ENCODE results near the gene ERN2. TPM values are rescaled to one million over a fixed set of nuclear protein-coding genes. Genes with fewer than 3 reads are reported as not detected.

The ERN2 gene
- total RNA-seq, 1 experiment from 2014 or later, result 2.1 TPM

GRCh38 chr16:23757116-23757515 is 44.1 kb upstream of the ERN2 start:
- Histone ChIP-seq H3K4me2 (ENCODE audit: insufficient read depth, insufficient read length, low read length) (no peak overlapping the region), H3K56ac (ENCODE audit: insufficient read length, low read depth, low read length) (no peak overlapping the region), H3T11ph (ENCODE audit: low read length) (no peak overlapping the region), H3K27me3 (ENCODE audit: insufficient read depth, low read length) (peaks cover 5% of the 10 kb centered on the region; the same call in 1 of the 2 replicates), H4K91ac (ENCODE audit: insufficient read length, low read depth, low read length) (no peak overlapping the region), H3K23ac (ENCODE audit: insufficient read length, low read depth, low read length) (no peak overlapping the region), H3K14ac (ENCODE audit: insufficient read depth, low read length) (no peak overlapping the region), H3K9ac (ENCODE audit: extremely low read depth, insufficient read length, low read length) (no peak overlapping the region), H3K27ac (ENCODE audit: insufficient read length, low read depth, low read length) (no peak overlapping the region), H2AK5ac (ENCODE audit: insufficient read length, low read length) (no peak overlapping the region), H3K18ac (ENCODE audit: insufficient read length, low read depth, low read length) (no peak overlapping the region), H2BK5ac (ENCODE audit: insufficient read length, low read length) (no peak overlapping the region), H2BK20ac (ENCODE audit: low read depth, low read length, poor library complexity, severe bottlenecking) (no peak overlapping the region), H2BK12ac (ENCODE audit: insufficient read length, low read depth, low read length) (no peak overlapping the region), H3K4ac (ENCODE audit: low read depth, low read length) (no peak overlapping the region), H3K79me1 (ENCODE audit: insufficient read depth, low read depth, low read length, poor library complexity, severe bottlenecking) (no peaks in the 10 kb centered on the region), H3K79me2 (ENCODE audit: insufficient read depth, low read length) (no peaks in the 10 kb centered on the region), H2BK15ac (ENCODE audit: low read depth, low read length) (no peak overlapping the region), H3K4me1 (ENCODE audit: insufficient read depth, low read length) (no peaks in the 10 kb centered on the region), H3K9me3 (ENCODE audit: control insufficient read depth, low read depth, low read length) (no peaks in the 10 kb centered on the region), H4K20me1 (ENCODE audit: control insufficient read depth, insufficient read depth, insufficient read length) (no peaks in the 10 kb centered on the region), H2BK120ac (ENCODE audit: low read depth, low read length, poor library complexity, severe bottlenecking) (no peak overlapping the region), H4K5ac (ENCODE audit: insufficient read length, low read depth, low read length) (no peak overlapping the region), H4K8ac (replicated peaks; ENCODE audit: insufficient read length, low read depth, low read length) (no peak overlapping the region), H2AFZ (ENCODE audit: low read length) (no peak overlapping the region), H3K23me2 (ENCODE audit: insufficient read length, low read depth, low read length, poor library complexity, severe bottlenecking) (peaks cover 9% of the 10 kb centered on the region)
- Mint-ChIP-seq H3K36me3 (ENCODE audit: insufficient read depth in 1 of 3, low read depth in 3 of 3) (peaks cover 5 to 23% (median 10%) of the 10 kb centered on the region in 3 experiments; a peak in 6 of 7 replicates), H3K9me3 (peaks cover 8 to 13% of the 10 kb centered on the region in 2 experiments; a peak in 4 of 5 replicates), H3K27ac (no peak overlapping the region), H3K4me3 (no peak overlapping the region), H3K27me3 (ENCODE audit: low read depth) (peaks cover 46% of the 10 kb centered on the region), H3K4me1 (peaks cover 4 to 10% of the 10 kb centered on the region in 2 experiments; a peak in 1 of 4 replicates)
- no peak for TF ChIP-seq CTCF (conservative IDR thresholded peaks at IDR 0.05)
- no peak for DNase-seq
- WGBS (ENCODE audit: extremely low coverage, insufficient read length, low lambda C conversion rate), result no CpG with 5 or more reads among the region's 9 CpGs
